GF-D8 (cell line): ENCODE data around the gene LCA5L.
"Not testable (repeated sequence)": the region's sequence is repeated elsewhere in the genome, so short reads cannot be mapped to it uniquely, and the experiment has no call there.

Source experiments
- DNase-seq: peaks from one replicate; lab custom pipeline; 2025; lab: John Stamatoyannopoulos, UW

The LCA5L gene

GRCh38 chr21:39387461-39388037, 58.0 kb downstream of the LCA5L start:
- peak; percentile 77 for DNase-seq

DNA sequence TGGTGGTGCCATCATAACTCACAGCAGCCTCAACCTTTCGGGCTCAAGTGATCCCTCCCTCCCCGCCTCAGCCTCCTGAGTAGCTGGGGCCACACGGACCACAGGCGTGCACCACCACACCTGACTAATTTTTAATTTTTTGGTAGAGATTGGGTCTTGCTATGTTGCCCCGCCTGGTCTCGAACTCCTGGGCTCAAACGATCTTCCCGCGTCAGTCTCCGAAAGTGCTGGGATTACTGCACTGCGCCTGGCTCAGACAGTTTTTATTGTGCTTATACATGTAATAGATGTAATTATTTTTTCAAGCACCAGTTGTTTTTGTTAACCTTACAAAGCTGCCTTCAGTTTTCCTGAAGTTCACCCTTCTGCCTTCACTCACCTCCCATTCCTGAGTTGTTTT, 58.7 kb downstream of the LCA5L start:
- no peak for DNase-seq

DNA sequence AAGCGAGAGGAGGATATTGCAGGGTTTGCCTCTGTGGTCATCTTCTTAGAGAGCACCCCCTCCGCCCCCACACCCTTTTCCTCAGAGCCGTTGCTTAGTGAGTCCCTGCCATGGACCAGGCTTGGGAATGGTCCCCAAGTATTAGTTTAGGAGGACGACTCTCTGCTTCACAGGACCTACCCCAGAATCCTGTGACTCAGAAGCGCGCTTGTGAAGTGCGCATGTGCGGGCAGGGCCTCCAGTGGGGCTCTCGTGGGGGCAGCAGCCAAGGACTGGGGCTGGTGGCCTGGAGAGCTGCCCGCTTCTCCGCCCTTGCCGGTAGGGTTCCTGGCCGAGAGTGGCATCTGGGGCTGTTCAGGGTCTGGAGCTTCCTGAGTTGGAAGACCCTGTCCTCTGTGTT, 59.4 kb downstream of the LCA5L start:
- DNase-seq: no peak

DNA sequence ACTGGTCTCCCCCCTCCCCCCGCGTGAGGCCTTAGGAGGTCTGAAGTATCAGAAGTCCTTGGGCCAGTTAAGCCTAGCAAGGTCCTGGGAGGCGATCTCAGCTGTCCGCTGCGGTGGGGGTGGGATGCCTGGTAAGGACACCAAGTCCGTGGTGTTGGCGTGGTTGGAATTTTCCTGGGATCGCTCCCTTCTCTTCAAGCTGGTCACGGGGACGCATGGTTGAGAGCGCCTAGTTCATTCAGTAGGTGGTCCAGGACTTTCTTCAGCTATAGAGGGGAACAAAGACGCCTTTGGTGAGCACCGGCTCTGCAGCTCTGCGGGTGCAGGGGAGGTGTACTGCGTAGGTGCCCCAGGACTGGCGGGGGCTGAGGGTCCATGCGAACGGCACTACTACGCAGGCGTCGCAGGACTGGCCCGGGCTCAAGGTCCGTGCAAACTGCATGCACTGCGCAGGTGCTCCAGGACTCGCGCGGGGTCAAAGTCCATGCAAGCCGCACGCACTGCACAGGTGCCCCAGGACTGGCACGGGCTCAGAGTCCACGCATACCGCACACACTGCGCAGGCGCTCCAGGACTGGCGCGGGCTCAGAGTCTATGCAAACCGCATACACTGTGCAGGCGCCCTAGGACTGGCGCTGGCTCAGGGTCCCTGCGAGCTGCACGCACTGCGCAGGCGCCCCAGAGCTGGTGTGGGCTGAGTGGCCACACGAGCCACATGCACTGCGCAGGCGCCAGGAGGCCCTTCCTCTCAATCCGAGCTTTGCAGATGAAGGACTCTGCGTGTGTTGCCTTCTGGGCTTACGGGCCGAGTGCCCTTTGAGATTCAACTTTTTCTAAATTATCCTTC, 60.1 kb downstream of the LCA5L start:
- no peak for DNase-seq

- DNase-seq: no peak
These were observed 60.8 kb downstream of the LCA5L start for GRCh38 chr21:39384674-39385298.

- not testable (repeated sequence) for DNase-seq
These were observed 63.5 kb downstream of the LCA5L start for GRCh38 chr21:39382096-39382495.

DNA sequence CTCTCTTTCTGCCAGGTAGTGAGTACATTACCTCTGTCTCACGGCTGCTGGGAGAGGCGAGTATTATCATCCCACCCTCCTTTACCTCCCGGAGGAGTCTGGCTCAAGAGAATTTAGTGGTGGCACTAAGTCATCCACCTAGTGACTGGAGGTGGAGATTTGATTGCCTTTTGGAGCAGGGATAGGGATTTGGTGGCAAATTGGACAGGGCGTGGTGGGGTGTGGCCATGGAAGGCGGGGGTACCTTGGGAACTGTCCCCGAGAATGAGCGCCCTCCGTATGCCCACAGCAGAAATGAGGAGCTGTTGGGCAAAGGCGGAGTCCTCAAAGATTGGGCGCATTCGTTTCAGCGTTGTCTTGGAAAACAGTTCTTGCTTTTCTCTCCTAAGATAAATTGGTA, 64.6 kb downstream of the LCA5L start:
- no peak for DNase-seq

- DNase-seq: peak; percentile 88
These were observed 65.3 kb downstream of the LCA5L start for GRCh38 chr21:39379986-39380891.

DNA sequence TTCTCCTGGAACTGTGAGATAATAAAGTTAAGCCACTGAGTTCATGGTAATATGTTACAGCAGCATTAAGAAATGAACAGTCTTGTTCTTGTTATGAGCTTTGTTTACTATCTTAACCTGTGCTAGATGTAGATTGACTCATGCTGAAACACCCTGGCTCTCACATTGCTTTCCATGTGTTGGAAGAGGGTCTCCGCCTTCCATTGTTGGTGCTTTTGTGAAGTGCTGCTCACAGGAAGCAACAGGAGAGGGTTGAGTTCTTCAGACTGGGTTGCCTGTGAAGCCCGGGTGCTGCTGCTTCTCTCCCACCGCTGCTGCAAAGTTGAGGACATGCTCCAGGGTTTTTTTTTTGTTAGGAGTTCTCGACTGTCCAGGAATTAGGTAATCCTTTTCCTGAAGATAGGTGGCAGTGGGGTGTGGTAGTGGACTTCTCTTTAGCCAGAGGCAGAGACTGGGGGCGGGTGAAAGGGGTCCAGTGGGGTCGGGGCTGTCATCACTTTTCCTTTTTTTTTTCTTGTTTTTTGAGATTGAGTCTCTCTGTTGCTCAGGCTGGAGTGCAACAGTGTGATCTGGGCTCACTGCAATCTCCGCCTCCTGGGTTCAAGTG, 68.0 kb downstream of the LCA5L start:
- no peak for DNase-seq

DNA sequence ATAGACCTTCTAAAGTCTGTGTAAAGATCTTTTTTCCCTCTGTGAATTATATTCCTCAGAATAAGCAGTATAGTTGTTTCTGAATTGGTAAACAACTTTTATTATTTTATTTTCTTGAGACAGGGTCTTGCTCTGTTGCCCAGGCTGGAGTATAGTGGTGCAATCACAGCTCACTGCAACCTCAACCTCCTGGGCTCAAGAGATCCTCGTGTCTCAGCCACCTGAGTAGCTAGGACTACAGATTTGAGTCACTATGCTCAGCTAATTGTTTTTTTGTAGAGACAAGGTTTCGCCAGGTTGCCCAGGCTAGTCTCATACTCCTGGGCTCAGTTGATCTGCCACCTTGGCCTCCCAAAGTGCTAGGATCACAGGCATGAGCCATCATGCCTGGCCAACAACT, 70.1 kb downstream of the LCA5L start:
- DNase-seq: no peak

DNA sequence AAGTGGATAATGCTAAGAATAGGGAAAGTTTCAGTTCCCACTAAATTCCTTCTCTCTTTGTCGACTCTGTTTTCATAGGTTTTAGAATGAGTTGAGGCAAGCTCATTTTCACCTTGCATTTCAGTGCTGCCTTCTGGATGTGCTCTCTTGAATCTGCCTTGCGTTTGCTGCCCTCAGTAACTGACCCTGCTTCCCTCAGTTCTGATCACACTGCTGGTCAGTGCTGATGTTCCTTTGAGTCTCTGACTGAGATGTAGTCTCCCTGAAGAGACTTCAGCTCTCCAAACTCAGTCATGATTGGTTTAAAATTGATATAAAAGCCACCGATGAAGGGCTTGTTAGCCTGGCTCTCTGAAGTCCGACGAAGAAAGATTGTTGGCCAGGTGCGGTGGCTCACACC, 71.5 kb downstream of the LCA5L start:
- DNase-seq: no peak

GRCh38 chr21:39373634-39374033, 71.9 kb downstream of the LCA5L start:
- DNase-seq: peak; percentile 69

- DNase-seq: not testable (repeated sequence)
These were observed 75.7 kb downstream of the LCA5L start for GRCh38 chr21:39369896-39370288.

- no peak for DNase-seq
These were observed 77.8 kb downstream of the LCA5L start for GRCh38 chr21:39367783-39368182.

DNA sequence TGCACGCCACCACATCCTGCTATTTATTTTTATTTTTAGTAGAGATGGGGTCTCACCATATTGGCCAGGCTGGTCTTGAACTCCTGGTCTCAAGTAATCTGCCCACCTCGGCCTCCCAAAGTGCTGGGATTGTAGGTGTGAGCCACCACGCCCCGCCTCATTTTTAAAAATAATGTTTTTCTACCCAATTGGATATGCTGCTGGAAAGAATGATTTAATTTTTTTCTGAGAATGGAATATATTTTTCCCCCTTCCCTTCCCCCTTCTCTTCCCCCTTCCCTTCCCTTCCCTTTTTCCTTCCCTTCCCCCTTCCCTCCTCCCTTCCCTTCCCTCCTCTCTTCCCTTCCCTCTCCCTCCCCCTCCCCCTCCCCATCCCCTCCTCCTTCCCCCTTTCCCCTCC, 79.0 kb downstream of the LCA5L start:
- DNase-seq: no peak

DNA sequence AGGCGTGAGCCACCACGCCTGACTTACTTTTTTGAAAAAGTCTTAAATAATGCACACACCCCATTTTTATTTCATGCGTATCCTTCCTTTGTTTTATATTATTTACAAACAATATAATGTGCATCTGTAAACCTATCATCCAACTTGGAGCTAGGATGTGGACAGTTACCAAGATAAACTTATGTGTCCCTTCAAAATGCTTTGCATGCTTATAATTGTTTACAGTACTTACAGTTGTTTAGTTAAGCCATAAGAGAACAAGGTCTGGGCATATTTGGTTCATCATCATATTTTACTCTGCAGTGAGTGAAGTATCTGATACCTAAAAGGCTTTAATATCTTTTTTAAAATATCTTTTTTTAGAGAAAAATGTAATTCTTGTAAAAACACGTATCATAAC, 80.6 kb downstream of the LCA5L start:
- DNase-seq: no peak

GRCh38 chr21:39363607-39364555, 81.7 kb downstream of the LCA5L start:
- peak; percentile 80 for DNase-seq

GRCh38 chr21:39362733-39363132, 82.8 kb downstream of the LCA5L start:
- no peak for DNase-seq

DNA sequence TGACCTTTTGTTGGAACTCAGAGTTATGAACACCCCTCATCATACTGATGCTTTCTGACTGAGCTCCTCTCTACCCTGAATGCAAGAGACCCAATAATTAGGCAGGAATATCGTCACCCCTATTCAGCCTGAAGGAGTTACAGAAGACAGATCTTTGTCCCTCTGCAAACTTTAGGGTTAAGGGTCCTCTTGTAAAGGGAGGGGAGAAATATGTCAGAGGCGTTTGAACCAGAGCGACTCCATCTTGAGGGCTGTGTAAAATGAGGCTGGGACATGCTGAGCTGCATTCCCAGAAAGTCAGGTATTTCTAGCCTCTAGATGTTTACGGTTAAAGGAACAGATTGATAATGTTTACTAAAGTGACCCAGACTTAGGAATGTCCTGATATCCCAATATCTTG, 86.2 kb downstream of the LCA5L start:
- no peak for DNase-seq
